Fibroblast of the aortic adventitia (primary cell): ENCODE results near the gene MEFV. TPM values are rescaled to one million over a fixed set of nuclear protein-coding genes. Genes with fewer than 3 reads are reported as not detected.

Experiments used
- DNase-seq: peaks from one replicate; pipeline ENCODE4 v3.0.0-alpha.2; 2010; ENCODE audit warnings: low read depth
- H3K4me3 ChIP-seq: 2 replicates; pipeline ENCODE4 v1.5.1; 2011; ENCODE audit warnings: low read depth, mild to moderate bottlenecking, control low read depth, low read length, moderate library complexity
- total RNA-seq: library from RNA; depleted of rRNA; stranded (reverse); fragments of >200 nt; gene quantifications from 2 replicates; pipeline ENCODE4 v1.2.3, GENCODE V29; 2012; ENCODE audit warnings: low replicate concordance
- TF ChIP-seq, protein P1 (sequence below): IDR thresholded peaks from 2 replicates; pipeline ENCODE4 v1.5.1; 2011; ENCODE audit warnings: mild to moderate bottlenecking, low read length, control low read depth, inconsistent platforms; ENCODE audit not compliant: insufficient read depth

Gene MEFV, protein sequence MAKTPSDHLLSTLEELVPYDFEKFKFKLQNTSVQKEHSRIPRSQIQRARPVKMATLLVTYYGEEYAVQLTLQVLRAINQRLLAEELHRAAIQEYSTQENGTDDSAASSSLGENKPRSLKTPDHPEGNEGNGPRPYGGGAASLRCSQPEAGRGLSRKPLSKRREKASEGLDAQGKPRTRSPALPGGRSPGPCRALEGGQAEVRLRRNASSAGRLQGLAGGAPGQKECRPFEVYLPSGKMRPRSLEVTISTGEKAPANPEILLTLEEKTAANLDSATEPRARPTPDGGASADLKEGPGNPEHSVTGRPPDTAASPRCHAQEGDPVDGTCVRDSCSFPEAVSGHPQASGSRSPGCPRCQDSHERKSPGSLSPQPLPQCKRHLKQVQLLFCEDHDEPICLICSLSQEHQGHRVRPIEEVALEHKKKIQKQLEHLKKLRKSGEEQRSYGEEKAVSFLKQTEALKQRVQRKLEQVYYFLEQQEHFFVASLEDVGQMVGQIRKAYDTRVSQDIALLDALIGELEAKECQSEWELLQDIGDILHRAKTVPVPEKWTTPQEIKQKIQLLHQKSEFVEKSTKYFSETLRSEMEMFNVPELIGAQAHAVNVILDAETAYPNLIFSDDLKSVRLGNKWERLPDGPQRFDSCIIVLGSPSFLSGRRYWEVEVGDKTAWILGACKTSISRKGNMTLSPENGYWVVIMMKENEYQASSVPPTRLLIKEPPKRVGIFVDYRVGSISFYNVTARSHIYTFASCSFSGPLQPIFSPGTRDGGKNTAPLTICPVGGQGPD
- under 0.01 TPM in 1 of 2 replicates, not detected in the other for total RNA-seq

GRCh38 chr16:3256146-3256865 lies at the start of gene MEFV:
Gene MEFV (minus strand): TSS chr16:3256633. CDS start chr16:3256587, 46 bp downstream.
- no peak for DNase-seq
- no peak within 1 kb of the TSS for H3K4me3 ChIP-seq
- TF ChIP-seq, protein P1, sequence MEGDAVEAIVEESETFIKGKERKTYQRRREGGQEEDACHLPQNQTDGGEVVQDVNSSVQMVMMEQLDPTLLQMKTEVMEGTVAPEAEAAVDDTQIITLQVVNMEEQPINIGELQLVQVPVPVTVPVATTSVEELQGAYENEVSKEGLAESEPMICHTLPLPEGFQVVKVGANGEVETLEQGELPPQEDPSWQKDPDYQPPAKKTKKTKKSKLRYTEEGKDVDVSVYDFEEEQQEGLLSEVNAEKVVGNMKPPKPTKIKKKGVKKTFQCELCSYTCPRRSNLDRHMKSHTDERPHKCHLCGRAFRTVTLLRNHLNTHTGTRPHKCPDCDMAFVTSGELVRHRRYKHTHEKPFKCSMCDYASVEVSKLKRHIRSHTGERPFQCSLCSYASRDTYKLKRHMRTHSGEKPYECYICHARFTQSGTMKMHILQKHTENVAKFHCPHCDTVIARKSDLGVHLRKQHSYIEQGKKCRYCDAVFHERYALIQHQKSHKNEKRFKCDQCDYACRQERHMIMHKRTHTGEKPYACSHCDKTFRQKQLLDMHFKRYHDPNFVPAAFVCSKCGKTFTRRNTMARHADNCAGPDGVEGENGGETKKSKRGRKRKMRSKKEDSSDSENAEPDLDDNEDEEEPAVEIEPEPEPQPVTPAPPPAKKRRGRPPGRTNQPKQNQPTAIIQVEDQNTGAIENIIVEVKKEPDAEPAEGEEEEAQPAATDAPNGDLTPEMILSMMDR: no peak

DNA sequence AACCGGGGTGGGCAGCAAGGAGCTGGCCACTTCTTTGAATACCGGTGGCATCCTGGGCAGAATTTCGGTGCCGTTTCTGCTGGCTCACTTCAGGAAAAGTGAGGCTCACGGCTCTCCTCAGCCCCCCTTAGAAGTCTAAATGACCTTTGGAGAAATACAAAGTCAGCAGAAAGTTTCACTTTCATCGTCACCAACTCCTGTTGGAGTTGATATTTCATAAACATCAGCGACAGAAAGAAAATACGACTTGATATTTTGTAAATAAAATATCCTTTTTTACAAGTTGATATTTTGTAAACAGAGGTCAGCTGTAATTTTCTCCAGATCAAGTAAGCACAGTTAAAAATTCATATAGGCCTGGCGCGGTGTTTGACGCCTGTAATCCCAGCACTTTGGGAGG lies 49.6 kb upstream of the MEFV start:
- H3K4me3 ChIP-seq: peak overlapping the region; percentile 83
- DNase-seq: no peak
- TF ChIP-seq, protein P1: no peak

GRCh38 chr16:3305109-3306068 lies 49.0 kb upstream of the MEFV start, which contains the start of the genes TIGD7 and ZNF75A:
Gene TIGD7 (minus strand): TSS chr16:3305430. CDS start chr16:3300614, 4,816 bp downstream.
Gene ZNF75A (plus strand): TSS chr16:3305497. CDS start chr16:3308429, 2,932 bp downstream.
- TF ChIP-seq, protein P1: no peak
- H3K4me3 ChIP-seq: peak within 1 kb of the TSS; percentile 83
- DNase-seq: peak; percentile 86

- TF ChIP-seq, protein P1: no peak
- DNase-seq: peak; percentile 12
- peak overlapping the region; percentile 83 for H3K4me3 ChIP-seq
These were observed 47.9 kb upstream of the MEFV start for GRCh38 chr16:3304370-3304769.

- TF ChIP-seq, protein P1: no peak
- no peak for DNase-seq
- H3K4me3 ChIP-seq: no peak overlapping the region
These were observed 39.4 kb upstream of the MEFV start for GRCh38 chr16:3295783-3296182.

GRCh38 chr16:3295209-3295608 lies 38.8 kb upstream of the MEFV start:
- TF ChIP-seq, protein P1: no peak
- no peak overlapping the region for H3K4me3 ChIP-seq
- DNase-seq: no peak
